Stimulated activated CD4-positive, alpha-beta T cell treated with anti-CD3 and anti-CD28 coated beads, Interleukin-2, amount 100 ng/mL, for 4 hours (primary cell): Measurements from ENCODE around the gene SIN3B.

Experiments used
- DNase-seq: peaks from one replicate; pipeline ENCODE4 v3.0.0-alpha.2; 2020; ENCODE audit warnings: low read depth

The SIN3B gene

GRCh38 chr19:16911046-16911445, 81.8 kb downstream of the SIN3B start:
- DNase-seq: no peak

- DNase-seq: no peak
Measured at GRCh38 chr19:16912780-16913179, 83.6 kb downstream of the SIN3B start.

- no peak for DNase-seq
Measured at GRCh38 chr19:16914421-16914820, 85.2 kb downstream of the SIN3B start.

GRCh38 chr19:16915135-16915534, 85.9 kb downstream of the SIN3B start:
- DNase-seq: no peak

- no peak for DNase-seq
Measured at GRCh38 chr19:16915734-16916133, 86.5 kb downstream of the SIN3B start.

- DNase-seq: no peak
Measured at GRCh38 chr19:16917401-16917800, 88.2 kb downstream of the SIN3B start.

GRCh38 chr19:16919496-16919895, 90.3 kb downstream of the SIN3B start:
- DNase-seq: no peak

GRCh38 chr19:16920816-16921529, 91.8 kb downstream of the SIN3B start:
- DNase-seq: no peak

GRCh38 chr19:16921766-16922591, 92.8 kb downstream of the SIN3B start:
- no peak for DNase-seq

GRCh38 chr19:16922592-16922934, 93.4 kb downstream of the SIN3B start:
- no peak for DNase-seq

- no peak for DNase-seq
Measured at GRCh38 chr19:16922949-16923348, 93.8 kb downstream of the SIN3B start.

GRCh38 chr19:16927883-16928282, 98.7 kb downstream of the SIN3B start:
- no peak for DNase-seq

GRCh38 chr19:16928351-16928750, 99.2 kb downstream of the SIN3B start:
- DNase-seq: no peak

GRCh38 chr19:16928916-16929315, 99.7 kb downstream of the SIN3B start:
- no peak for DNase-seq
